ENCODE data around the gene IRS1. TPM values are rescaled to one million over a fixed set of nuclear protein-coding genes. Genes with fewer than 3 reads are reported as not detected.

IRS1 gene
- total RNA-seq, 1 donor from 2014 or later: 11.3 TPM

- DNase-seq (no peak), ATAC-seq (no peak)
- Histone ChIP-seq H3K4me3 (no peak overlapping the region), H3K27me3 (ENCODE audit: low read depth) (no peaks in the 10 kb centered on the region), H3K27ac (no peak overlapping the region), H3K36me3 (no peaks in the 10 kb centered on the region), H3K9me3 (no peaks in the 10 kb centered on the region), H3K4me1 (no peaks in the 10 kb centered on the region)
- no peak for TF ChIP-seq CTCF (IDR thresholded peaks at IDR 0.05)
- intact Hi-C loops (cut with DNase I): no loop called here
Observed at GRCh38 chr2:226707499-226707898, 92.1 kb downstream of the IRS1 start.

GRCh38 chr2:226705965-226706364 lies 93.7 kb downstream of the IRS1 start:
- no peaks in the 10 kb centered on the region for H3K27me3 ChIP-seq (ENCODE audit: low read depth)
- H3K4me3 ChIP-seq: no peak overlapping the region
- no peak for DNase-seq
- no peaks in the 10 kb centered on the region for H3K36me3 ChIP-seq
- H3K4me1 ChIP-seq: no peaks in the 10 kb centered on the region
- intact Hi-C loops (cut with DNase I): no loop called here
- no peaks in the 10 kb centered on the region for H3K9me3 ChIP-seq
- H3K27ac ChIP-seq: no peak overlapping the region
- no peak for ATAC-seq
- TF ChIP-seq CTCF (IDR thresholded peaks at IDR 0.05): no peak

- Histone ChIP-seq H3K27ac (no peak overlapping the region), H3K9me3 (no peaks in the 10 kb centered on the region), H3K36me3 (no peaks in the 10 kb centered on the region), H3K4me1 (no peaks in the 10 kb centered on the region), H3K4me3 (no peak overlapping the region), H3K27me3 (ENCODE audit: low read depth) (no peaks in the 10 kb centered on the region)
- ATAC-seq: no peak
- intact Hi-C loops (cut with DNase I): no loop called here
- TF ChIP-seq CTCF (IDR thresholded peaks at IDR 0.05): no peak
- DNase-seq: no peak
Observed at GRCh38 chr2:226705133-226705886, 94.3 kb downstream of the IRS1 start.

- no peak overlapping the region for H3K27ac ChIP-seq
- ATAC-seq (no peak), DNase-seq (no peak)
Observed at GRCh38 chr2:226703514-226703913, 96.1 kb downstream of the IRS1 start.

GRCh38 chr2:226702376-226702775 lies 97.2 kb downstream of the IRS1 start:
- no peak for TF ChIP-seq CTCF (IDR thresholded peaks at IDR 0.05)
- intact Hi-C loops (cut with DNase I): no loop called here
- H3K9me3 ChIP-seq: no peaks in the 10 kb centered on the region
- no peaks in the 10 kb centered on the region for H3K4me1 ChIP-seq
- ATAC-seq (no peak), DNase-seq (no peak)
- H3K27ac ChIP-seq: no peak overlapping the region
- H3K36me3 ChIP-seq: no peaks in the 10 kb centered on the region
- no peaks in the 10 kb centered on the region for H3K27me3 ChIP-seq (ENCODE audit: low read depth)
- H3K4me3 ChIP-seq: no peak overlapping the region

More at GRCh38 chr2:226703514-226703913, 96.1 kb downstream of the IRS1 start:
- Histone ChIP-seq H3K36me3 (no peaks in the 10 kb centered on the region), H3K9me3 (no peaks in the 10 kb centered on the region), H3K4me3 (no peak overlapping the region), H3K4me1 (no peaks in the 10 kb centered on the region), H3K27me3 (ENCODE audit: low read depth) (no peaks in the 10 kb centered on the region)
- intact Hi-C loops (cut with DNase I): no loop called here
- TF ChIP-seq CTCF (IDR thresholded peaks at IDR 0.05): no peak
